ENCODE measurements around the gene ADCY9.
"Not testable (repeated sequence)": the region's sequence is repeated elsewhere in the genome, so short reads cannot be mapped to it uniquely, and the experiment has no call there.

The ADCY9 gene

GRCh38 chr16:3965306-3965705, 150.9 kb downstream of the ADCY9 start:
- no peak for DNase-seq (ENCODE audit: low spot score)
- ChIA-PET POLR2A (ENCODE audit: low non-redundant PET) (no interaction called here), CTCF (no interaction called here)
- no peak for TF ChIP-seq CTCF (conservative IDR thresholded peaks at IDR 0.05; ENCODE audit: low read depth)
- H3K27ac ChIP-seq, result no peak overlapping the region

- ChIA-PET POLR2A (ENCODE audit: low non-redundant PET) (no interaction called here), CTCF (no interaction called here)
- TF ChIP-seq CTCF (conservative IDR thresholded peaks at IDR 0.05; ENCODE audit: low read depth), result no peak
- no peak overlapping the region for H3K27ac ChIP-seq
- no peak for DNase-seq (ENCODE audit: low spot score)
These were observed 151.5 kb downstream of the ADCY9 start for GRCh38 chr16:3964686-3965290.

GRCh38 chr16:3963886-3964685, 152.2 kb downstream of the ADCY9 start:
- no peak for TF ChIP-seq CTCF (conservative IDR thresholded peaks at IDR 0.05; ENCODE audit: low read depth)
- DNase-seq (ENCODE audit: low spot score), result no peak
- POLR2A ChIA-PET (ENCODE audit: low non-redundant PET), result no interaction called here
- peak overlapping the region; percentile 17; the same call in 1 of the 2 replicates for H3K27ac ChIP-seq
- CTCF ChIA-PET, result interaction anchor here (0.5 to 1.0 kb wide), 2 partner anchors 11 to 289 kb away, joined by 3 read pairs; no protein-coding TSS in a partner anchor

- POLR2A ChIA-PET (ENCODE audit: low non-redundant PET), result no interaction called here
- TF ChIP-seq CTCF (conservative IDR thresholded peaks at IDR 0.05; ENCODE audit: low read depth), result no peak
- H3K27ac ChIP-seq, result peak overlapping the region; percentile 17; the same call in 1 of the 2 replicates
- DNase-seq (ENCODE audit: low spot score), result no peak
- CTCF ChIA-PET, result interaction anchor here (0.6 to 1.0 kb wide), 3 partner anchors 115 to 290 kb away, joined by 3 read pairs; no protein-coding TSS in a partner anchor
These were observed 153.0 kb downstream of the ADCY9 start for GRCh38 chr16:3963203-3963602.

- CTCF ChIA-PET, result no interaction called here
- DNase-seq (ENCODE audit: low spot score), result no peak
- H3K27ac ChIP-seq, result peak overlapping the region; percentile 80
- TF ChIP-seq CTCF (conservative IDR thresholded peaks at IDR 0.05; ENCODE audit: low read depth), result no peak
- POLR2A ChIA-PET (ENCODE audit: low non-redundant PET), result interaction anchor here (0.7 kb wide), 1 partner anchor 380 kb away, joined by 4 read pairs; no protein-coding TSS in a partner anchor
These were observed 154.8 kb downstream of the ADCY9 start for GRCh38 chr16:3961449-3961849.

- CTCF ChIA-PET; DNase-seq (ENCODE audit: low spot score): not testable (repeated sequence)
- peak overlapping the region; percentile 80 for H3K27ac ChIP-seq
- POLR2A ChIA-PET (ENCODE audit: low non-redundant PET), result interaction anchor here (0.6 kb wide), 1 partner anchor 136 kb away, joined by 3 read pairs; no protein-coding TSS in a partner anchor
These were observed 156.2 kb downstream of the ADCY9 start for GRCh38 chr16:3959926-3960590.
